Measurements from ENCODE around the gene SLC38A3.
"Not testable (repeated sequence)": the region's sequence is repeated elsewhere in the genome, so short reads cannot be mapped to it uniquely, and the experiment has no call there.

Gene SLC38A3

DNA sequence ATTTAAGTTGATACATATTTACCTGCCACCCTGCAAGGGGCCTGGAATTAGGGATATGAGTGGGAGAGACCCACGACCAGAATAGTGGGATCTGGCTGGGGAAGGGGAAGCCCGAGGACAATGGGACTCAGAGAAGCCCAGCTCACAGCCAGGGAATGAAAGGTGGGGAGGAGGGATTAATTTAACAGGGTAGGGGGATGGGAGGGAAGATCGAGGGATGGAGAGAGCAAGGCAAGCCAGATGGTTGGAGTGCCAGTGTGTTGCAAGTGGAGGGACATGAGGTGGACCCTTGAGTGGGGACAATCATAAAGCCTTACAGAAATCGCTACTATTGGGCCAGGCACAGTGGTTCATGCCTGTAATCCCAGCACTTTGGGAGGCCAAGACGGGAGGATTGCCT is 26.5 kb downstream of the SLC38A3 start:
- no peak for DNase-seq (ENCODE audit: low read depth)

GRCh38 chr3:50232303-50232702 is 27.2 kb downstream of the SLC38A3 start:
- DNase-seq (ENCODE audit: low read depth), result no peak

DNA sequence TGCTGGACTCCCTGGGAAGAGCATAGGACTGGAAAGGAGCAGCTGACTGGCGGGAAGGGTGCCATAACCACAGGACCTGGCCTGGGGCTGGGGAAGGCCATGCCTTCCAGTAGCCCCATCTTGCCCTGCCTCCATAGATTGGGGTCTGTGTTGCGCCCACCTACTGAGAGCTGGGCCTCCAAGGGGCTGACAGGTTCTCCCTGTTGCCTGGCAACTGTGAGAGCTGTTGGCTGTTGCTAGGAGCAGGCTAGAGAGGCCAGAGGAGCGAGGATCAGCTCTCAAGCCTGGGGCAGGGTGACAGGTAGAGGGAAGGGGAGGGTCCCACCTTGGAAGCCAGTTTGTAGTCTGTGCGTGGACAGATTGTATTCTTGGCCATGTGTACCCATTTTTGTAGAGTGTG is 28.1 kb downstream of the SLC38A3 start:
- DNase-seq (ENCODE audit: low read depth), result no peak

- peak; percentile 99 for DNase-seq (ENCODE audit: low read depth)
These were observed 30.8 kb downstream of the SLC38A3 start, which contains the start of gene GNAI2 for GRCh38 chr3:50235716-50236483. Gene GNAI2, plus strand, starts transcription at chr3:50236204. Its CDS starts 132 bp downstream, at chr3:50236336.

GRCh38 chr3:50236484-50237132 is 31.5 kb downstream of the SLC38A3 start:
- DNase-seq (ENCODE audit: low read depth), result no peak

DNA sequence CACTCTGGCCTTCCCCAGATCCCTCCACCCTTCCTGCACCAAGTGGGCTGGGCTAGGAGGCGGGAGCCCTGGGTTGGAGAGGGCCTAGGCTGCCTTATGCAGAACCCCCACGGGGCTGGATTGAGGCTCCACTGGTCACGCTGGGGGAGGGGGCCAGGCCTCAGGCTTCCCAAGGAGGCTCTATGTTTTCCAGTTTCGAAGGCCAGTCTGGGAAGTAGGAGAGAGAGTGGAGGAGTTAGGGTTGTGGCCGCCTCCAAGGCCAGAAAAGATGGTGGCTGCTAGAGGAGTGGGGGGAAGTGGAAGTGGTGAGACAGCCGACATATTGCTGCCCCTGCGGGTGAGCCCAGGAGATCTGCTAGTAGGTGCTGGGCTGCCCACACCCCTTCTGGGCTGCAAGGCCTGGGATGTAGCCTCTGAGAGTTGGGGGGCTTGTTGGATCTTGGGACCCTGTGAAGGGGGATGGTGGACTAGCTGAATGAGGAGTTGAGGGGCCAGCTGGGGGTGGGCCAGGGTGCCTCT is 32.1 kb downstream of the SLC38A3 start:
- DNase-seq (ENCODE audit: low read depth), result peak; percentile 69

DNA sequence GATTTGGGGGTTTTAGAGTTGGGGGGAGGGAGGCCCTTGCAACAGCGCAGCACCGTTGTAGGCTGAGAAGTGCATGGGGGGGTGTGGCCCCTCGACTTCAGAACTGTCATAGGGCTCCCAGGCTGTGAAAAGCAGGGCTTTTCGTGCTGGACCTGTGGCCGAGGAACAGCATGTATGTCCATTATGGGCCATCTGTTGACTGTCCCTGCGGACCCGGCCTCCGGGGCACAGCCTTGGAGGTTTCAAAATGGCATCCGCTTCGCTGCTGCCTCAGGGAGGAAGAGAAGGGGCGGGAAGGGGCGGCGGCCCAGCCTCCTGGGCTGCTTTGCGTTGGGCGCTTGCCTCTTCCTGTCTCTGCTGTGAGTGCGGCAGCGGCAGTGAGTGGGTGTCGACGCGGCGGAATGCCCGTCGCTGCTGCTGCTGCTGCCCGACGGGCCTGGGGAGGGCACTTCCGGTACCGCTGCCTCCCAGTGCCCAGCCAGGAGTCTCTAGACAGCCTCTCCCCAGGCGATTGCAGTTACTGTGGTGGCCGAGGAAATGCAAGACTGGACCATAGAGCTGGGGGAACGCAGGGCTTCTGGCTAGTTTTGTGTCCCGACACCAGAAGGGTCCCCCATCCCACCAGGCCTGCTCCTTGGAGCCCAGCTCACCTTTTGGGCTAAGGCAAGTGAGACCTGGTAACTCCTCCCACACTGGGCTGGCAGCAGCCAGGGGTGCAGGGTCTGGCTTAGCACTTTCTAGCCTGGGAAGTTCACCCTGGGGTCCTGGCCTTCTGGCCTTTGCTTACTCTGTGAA is 32.9 kb downstream of the SLC38A3 start:
- DNase-seq (ENCODE audit: low read depth), result peak; percentile 92

DNA sequence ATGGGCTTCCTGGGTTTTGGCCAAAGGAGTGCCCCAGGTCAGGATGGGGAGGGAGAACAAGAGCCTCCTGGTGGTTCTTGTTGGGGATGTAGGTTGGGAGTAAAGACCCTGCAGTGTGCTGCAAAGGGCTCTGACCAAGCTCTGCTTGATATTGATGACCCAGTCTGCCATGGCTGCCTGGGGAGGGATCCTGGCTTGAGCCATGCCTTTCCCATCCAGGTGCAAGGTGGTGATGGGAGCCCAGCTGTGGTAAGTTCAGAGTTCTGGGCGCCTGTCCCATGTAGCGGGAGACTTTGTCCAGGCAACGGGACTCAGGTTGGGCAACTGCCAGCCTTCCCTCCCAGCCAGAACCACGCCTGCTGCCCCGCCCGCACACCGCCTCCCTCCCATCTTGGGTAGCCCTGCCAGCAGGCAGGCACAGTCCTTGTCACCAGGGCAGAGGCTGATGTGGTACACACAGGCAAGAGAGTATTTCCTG is 33.5 kb downstream of the SLC38A3 start:
- peak; percentile 49 for DNase-seq (ENCODE audit: low read depth)

- no peak for DNase-seq (ENCODE audit: low read depth)
These were observed 34.6 kb downstream of the SLC38A3 start for GRCh38 chr3:50239649-50240048.

GRCh38 chr3:50241163-50241562 is 36.1 kb downstream of the SLC38A3 start:
- no peak for DNase-seq (ENCODE audit: low read depth)

GRCh38 chr3:50241713-50242380 is 36.8 kb downstream of the SLC38A3 start:
- no peak for DNase-seq (ENCODE audit: low read depth)

GRCh38 chr3:50242381-50242770 is 37.3 kb downstream of the SLC38A3 start:
- DNase-seq (ENCODE audit: low read depth), result no peak

GRCh38 chr3:50242851-50243542 is 37.9 kb downstream of the SLC38A3 start:
- DNase-seq (ENCODE audit: low read depth), result peak; percentile 72

GRCh38 chr3:50243543-50243895 is 38.4 kb downstream of the SLC38A3 start:
- DNase-seq (ENCODE audit: low read depth), result no peak

- not testable (repeated sequence) for DNase-seq (ENCODE audit: low read depth)
These were observed 39.7 kb downstream of the SLC38A3 start for GRCh38 chr3:50244813-50245212.

DNA sequence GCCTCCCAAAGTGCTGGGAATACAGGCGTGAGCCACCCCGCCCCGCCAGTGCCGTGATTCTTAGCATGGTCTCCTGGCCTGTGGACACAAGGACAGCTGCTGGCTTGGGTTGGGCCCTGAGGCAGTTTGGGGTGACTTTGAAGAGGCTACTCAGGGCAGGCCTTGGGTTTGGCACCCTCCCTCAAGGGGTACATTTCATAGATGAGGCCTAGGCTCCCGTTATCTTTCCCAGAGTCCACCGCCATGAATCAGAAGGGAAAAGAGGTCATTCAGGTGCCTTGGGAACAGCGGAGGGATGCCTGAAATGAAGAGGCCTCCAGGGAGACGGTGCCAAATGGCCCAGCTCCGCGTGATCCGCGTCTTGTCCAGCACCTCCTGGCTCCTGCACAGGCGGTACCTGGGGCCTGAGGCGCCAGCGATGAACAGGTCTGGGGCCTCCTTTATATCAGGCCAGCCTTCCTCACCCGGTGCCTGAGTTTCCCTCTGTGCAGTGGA is 40.2 kb downstream of the SLC38A3 start:
- no peak for DNase-seq (ENCODE audit: low read depth)

DNA sequence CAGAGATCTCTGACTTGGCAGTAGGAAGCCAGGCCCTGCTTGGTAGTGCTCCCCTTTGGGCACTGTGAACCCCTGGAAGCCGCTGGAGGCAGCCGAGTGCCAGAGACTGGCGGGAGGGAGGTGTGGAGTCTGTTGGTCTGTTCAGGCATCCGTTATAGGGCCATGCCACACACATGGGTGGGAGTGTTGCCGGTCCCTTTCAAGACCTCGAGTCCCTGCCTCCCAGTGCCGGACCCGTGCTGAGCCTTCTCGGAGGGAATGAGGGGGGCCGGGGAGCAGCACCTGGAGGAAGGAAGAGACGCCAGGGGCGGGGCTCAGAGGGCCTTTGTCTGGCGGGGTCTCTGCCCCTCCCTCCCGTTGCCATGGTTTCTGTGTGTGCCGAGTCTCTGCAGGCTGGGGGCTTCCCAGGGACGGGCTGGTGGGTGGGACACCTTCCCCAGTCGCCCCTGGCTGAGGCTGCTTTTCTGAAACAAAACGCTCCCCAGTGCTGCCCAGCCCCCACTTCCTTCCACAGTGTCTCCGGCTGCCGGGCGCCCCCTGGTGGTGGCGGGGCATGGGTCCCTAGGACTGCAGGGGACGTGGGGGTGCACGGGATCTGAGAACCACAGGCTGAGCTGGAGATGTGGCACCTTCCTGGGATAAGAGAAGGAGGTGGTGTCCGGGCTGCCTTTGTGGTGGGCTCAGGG is 40.9 kb downstream of the SLC38A3 start:
- DNase-seq (ENCODE audit: low read depth), result peak; percentile 49

GRCh38 chr3:50246517-50246954 is 41.5 kb downstream of the SLC38A3 start:
- peak; percentile 99 for DNase-seq (ENCODE audit: low read depth)

GRCh38 chr3:50248387-50248786 is 43.3 kb downstream of the SLC38A3 start:
- peak; percentile 70 for DNase-seq (ENCODE audit: low read depth)

GRCh38 chr3:50249457-50249856 is 44.4 kb downstream of the SLC38A3 start:
- no peak for DNase-seq (ENCODE audit: low read depth)
